PC-9 (cell line): ENCODE data around the gene SLC51B. TPM values are rescaled to one million over a fixed set of nuclear protein-coding genes. Genes with fewer than 3 reads are reported as not detected.

ENCODE experiments used
- BruUV-seq: library from RNA; stranded (reverse); fragments of 400-500 nt; replicated peaks from 2 replicates; lab custom pipeline; 2021; lab: Mats Ljungman, UMichigan
- CTCF ChIA-PET: fragments of 300-600 bp; sonication (Branson Sonifier 250); formaldehyde crosslinking; loops from one replicate; lab custom pipeline; 2022; ENCODE audit warnings: antibody characterized with exemption; lab: Charles Lee
- POLR2A ChIA-PET: fragments of 300-600 bp; sonication (Branson Sonifier 250); formaldehyde crosslinking; loops from one replicate; lab custom pipeline; 2022; ENCODE audit warnings: antibody characterized with exemption; ENCODE audit not compliant: unreplicated experiment; lab: Charles Lee
- DNase-seq, 2 experiments: peaks; one replicate each; pipeline versions ENCODE4 v3.0.0 to v3.0.0-alpha.2; 2015 to 2022; ENCODE audit warnings: mixed read lengths in 1 of 2
- H2AFZ ChIP-seq: fragments of 200-600 bp; sonication (generic); 2 replicates; pipeline ENCODE4 v1.8.1; 2017; ENCODE audit warnings: antibody characterized with exemption
- H3F3A ChIP-seq: fragments of 200-600 bp; sonication (generic); 2 replicates; pipeline ENCODE4 v1.8.1; 2017; ENCODE audit warnings: antibody characterized with exemption, mild to moderate bottlenecking, low read depth; ENCODE audit not compliant: insufficient read depth
- H3K27ac ChIP-seq: fragments of 200-600 bp; sonication (generic); 2 replicates; pipeline ENCODE4 v1.6.1; 2016; ENCODE audit warnings: mixed run types
- H3K27me3 ChIP-seq: fragments of 200-600 bp; sonication (generic); 2 replicates; pipeline ENCODE4 v1.6.1; 2016; ENCODE audit warnings: low read depth, mixed run types; ENCODE audit not compliant: insufficient read depth
- H3K36me3 ChIP-seq: fragments of 200-600 bp; sonication (generic); 2 replicates; pipeline ENCODE4 v1.6.1; 2016; ENCODE audit warnings: low read depth, mixed run types
- H3K4me1 ChIP-seq: fragments of 200-600 bp; sonication (generic); replicated peaks from 2 replicates; pipeline ENCODE4 v1.6.1; 2016; ENCODE audit warnings: mixed run types; ENCODE audit not compliant: insufficient read depth
- H3K4me2 ChIP-seq: fragments of 200-600 bp; sonication (generic); 2 replicates; pipeline ENCODE4 v1.6.1; 2017; ENCODE audit warnings: mixed run types
- H3K4me3 ChIP-seq: fragments of 200-600 bp; sonication (generic); 2 replicates; pipeline ENCODE4 v1.6.1; 2016; ENCODE audit warnings: mixed run types
- H3K79me2 ChIP-seq: fragments of 200-600 bp; sonication (generic); 2 replicates; pipeline ENCODE4 v1.6.1; 2017; ENCODE audit warnings: low read depth, mixed run types
- H3K9me2 ChIP-seq: fragments of 200-600 bp; sonication (generic); 2 replicates; pipeline ENCODE4 v1.8.1; 2017; ENCODE audit warnings: mild to moderate bottlenecking; ENCODE audit not compliant: insufficient read depth
- H3K9me3 ChIP-seq: fragments of 200-600 bp; sonication (generic); 2 replicates; pipeline ENCODE4 v1.8.1; 2016; ENCODE audit warnings: low read depth; ENCODE audit not compliant: insufficient read depth
- H4K20me1 ChIP-seq: fragments of 200-600 bp; sonication (generic); 2 replicates; pipeline ENCODE4 v1.8.1; 2017; ENCODE audit not compliant: insufficient read depth
- EZH2 ChIP-seq: fragments of 200-600 bp; sonication (generic); IDR thresholded peaks from 2 replicates; pipeline ENCODE4 v1.8.0; 2017; ENCODE audit warnings: antibody characterized with exemption, low read depth
- intact Hi-C: fragments of 100-400 bp; cut with micrococcal nuclease; formaldehyde crosslinking; loops from one replicate; pipeline ENCODE4 v1.10.0; 2022; ENCODE audit not compliant: unreplicated experiment
- total RNA-seq: library from RNA; stranded (reverse); gene quantifications from 2 replicates; pipeline ENCODE4 v1.2.3, GENCODE V29; 2021
- TF ChIP-seq, protein P1 (sequence below): fragments of 200-600 bp; sonication (generic); conservative IDR thresholded peaks from 2 replicates; pipeline ENCODE4 v1.6.1; 2017; ENCODE audit warnings: mixed run types, antibody characterized with exemption, mild to moderate bottlenecking, moderate library complexity

SLC51B gene
- total RNA-seq, 1 experiment from 2014 or later, result not detected

DNA sequence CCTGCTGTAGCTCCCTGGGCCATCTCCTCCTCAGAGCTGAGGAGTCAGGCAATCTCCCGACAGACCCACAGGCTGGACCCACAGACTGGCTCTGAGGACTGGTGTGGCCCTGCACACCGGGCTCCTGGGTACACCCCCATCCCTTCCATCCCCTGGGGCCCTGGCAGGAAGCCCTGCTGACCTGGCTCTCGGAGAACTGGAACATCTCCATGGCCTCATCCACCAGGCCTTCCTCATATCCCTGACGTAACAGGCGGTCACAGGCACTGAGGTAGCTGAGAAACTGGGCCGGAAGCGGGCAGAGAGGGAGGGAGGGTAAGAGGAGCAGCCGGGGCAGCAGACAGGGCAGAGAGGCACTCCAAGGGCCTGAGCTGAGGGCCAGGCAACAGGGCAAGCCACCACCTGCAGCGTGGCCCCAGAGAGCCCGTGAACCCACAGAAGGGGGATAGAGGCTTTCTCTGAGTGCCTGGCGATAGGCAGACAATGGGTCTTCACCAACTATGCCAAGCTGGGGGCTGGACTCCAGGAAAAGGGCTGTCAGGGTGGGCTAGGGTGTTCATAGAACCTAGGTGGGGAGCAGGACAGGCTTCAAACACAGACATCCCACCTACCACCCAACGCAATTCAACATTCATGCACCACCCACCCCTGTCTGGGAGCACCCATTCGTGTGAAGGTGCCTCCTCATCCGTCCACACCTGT lies 49.3 kb downstream of the SLC51B start:
- Histone ChIP-seq H3K27ac (no peak overlapping the region), H3K9me3 (no peaks in the 10 kb centered on the region), H3K79me2 (no peaks in the 10 kb centered on the region), H3K9me2 (no peaks in the 10 kb centered on the region), H3K4me1 (no peaks in the 10 kb centered on the region), H3K27me3 (no peaks in the 10 kb centered on the region), H3K4me2 (no peak overlapping the region), H2AFZ (no peak overlapping the region), H3K4me3 (no peak overlapping the region), H3K36me3 (no peaks in the 10 kb centered on the region), H3F3A (no peaks in the 10 kb centered on the region), H4K20me1 (no peaks in the 10 kb centered on the region)
- TF ChIP-seq EZH2, result no peak
- TF ChIP-seq, protein P1, sequence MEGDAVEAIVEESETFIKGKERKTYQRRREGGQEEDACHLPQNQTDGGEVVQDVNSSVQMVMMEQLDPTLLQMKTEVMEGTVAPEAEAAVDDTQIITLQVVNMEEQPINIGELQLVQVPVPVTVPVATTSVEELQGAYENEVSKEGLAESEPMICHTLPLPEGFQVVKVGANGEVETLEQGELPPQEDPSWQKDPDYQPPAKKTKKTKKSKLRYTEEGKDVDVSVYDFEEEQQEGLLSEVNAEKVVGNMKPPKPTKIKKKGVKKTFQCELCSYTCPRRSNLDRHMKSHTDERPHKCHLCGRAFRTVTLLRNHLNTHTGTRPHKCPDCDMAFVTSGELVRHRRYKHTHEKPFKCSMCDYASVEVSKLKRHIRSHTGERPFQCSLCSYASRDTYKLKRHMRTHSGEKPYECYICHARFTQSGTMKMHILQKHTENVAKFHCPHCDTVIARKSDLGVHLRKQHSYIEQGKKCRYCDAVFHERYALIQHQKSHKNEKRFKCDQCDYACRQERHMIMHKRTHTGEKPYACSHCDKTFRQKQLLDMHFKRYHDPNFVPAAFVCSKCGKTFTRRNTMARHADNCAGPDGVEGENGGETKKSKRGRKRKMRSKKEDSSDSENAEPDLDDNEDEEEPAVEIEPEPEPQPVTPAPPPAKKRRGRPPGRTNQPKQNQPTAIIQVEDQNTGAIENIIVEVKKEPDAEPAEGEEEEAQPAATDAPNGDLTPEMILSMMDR, result no peak
- no peak for DNase-seq
- ChIA-PET POLR2A (no interaction called here), CTCF (no interaction called here)
- BruUV-seq, result no TSS peak
- intact Hi-C loops, result no loop called here

- H3K9me3 ChIP-seq, result no peaks in the 10 kb centered on the region
- POLR2A ChIA-PET, result no interaction called here
- no peak overlapping the region for H3K4me3 ChIP-seq
- no peak overlapping the region for H3K4me2 ChIP-seq
- intact Hi-C loops, result no loop called here
- no TSS peak for BruUV-seq
- no peaks in the 10 kb centered on the region for H4K20me1 ChIP-seq
- CTCF ChIA-PET, result no interaction called here
- H3K9me2 ChIP-seq, result no peaks in the 10 kb centered on the region
- H3K79me2 ChIP-seq, result no peaks in the 10 kb centered on the region
- TF ChIP-seq, protein P1, result no peak
- TF ChIP-seq EZH2, result no peak
- H3F3A ChIP-seq, result no peaks in the 10 kb centered on the region
- no peak overlapping the region for H3K27ac ChIP-seq
- no peak for DNase-seq
- H2AFZ ChIP-seq, result no peak overlapping the region
- H3K27me3 ChIP-seq, result no peaks in the 10 kb centered on the region
- H3K36me3 ChIP-seq, result no peaks in the 10 kb centered on the region
- H3K4me1 ChIP-seq, result no peaks in the 10 kb centered on the region
These were observed 50.0 kb downstream of the SLC51B start for GRCh38 chr15:65095011-65095746.

DNA sequence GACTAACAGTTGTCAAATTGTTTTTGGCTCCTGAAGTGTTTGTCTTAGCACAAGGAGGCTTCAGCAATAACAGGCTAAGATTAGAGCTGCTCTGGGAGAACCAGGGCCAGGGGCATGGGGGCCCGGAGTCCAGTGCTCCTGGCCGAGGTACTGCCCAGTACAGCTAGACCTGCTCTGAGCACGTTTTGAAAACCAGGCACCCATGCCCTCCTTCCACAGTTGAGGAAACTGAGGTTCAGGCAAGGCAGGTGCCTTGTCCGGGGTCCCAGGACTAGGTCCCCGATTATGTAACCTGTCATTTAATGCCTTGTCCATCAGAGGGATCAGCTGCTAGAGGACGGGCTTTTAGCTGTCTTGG lies 50.5 kb downstream of the SLC51B start:
- DNase-seq, result no peak
- H3K9me2 ChIP-seq, result no peaks in the 10 kb centered on the region
- H4K20me1 ChIP-seq, result no peaks in the 10 kb centered on the region
- H3K36me3 ChIP-seq, result no peaks in the 10 kb centered on the region
- H3K27ac ChIP-seq, result no peak overlapping the region
- no TSS peak for BruUV-seq
- H3F3A ChIP-seq, result no peaks in the 10 kb centered on the region
- TF ChIP-seq, protein P1, result no peak
- TF ChIP-seq EZH2, result no peak
- ChIA-PET POLR2A (no interaction called here), CTCF (interaction anchor here (0.6 kb wide), 1 partner anchor 1260 kb away, joined by 3 read pairs; no protein-coding TSS in a partner anchor)
- no peaks in the 10 kb centered on the region for H3K27me3 ChIP-seq
- H3K79me2 ChIP-seq, result no peaks in the 10 kb centered on the region
- no peaks in the 10 kb centered on the region for H3K4me1 ChIP-seq
- H3K9me3 ChIP-seq, result no peaks in the 10 kb centered on the region
- intact Hi-C loops, result no loop called here
- H2AFZ ChIP-seq, result no peak overlapping the region
- no peak overlapping the region for H3K4me3 ChIP-seq
- no peak overlapping the region for H3K4me2 ChIP-seq
